ENCODE results near the gene GINS1. TPM values are rescaled to one million over a fixed set of nuclear protein-coding genes. Genes with fewer than 3 reads are reported as not detected.
A peak's percentile ranks its signal among the peaks of the same experiment; 100 is the strongest.

The GINS1 gene
- total and polyA plus RNA-seq, 2 of the 13 experiments (the other 11 are each of a cell fraction or from before 2014, with no cell fraction given): 14.6 to 59.9 TPM

DNA sequence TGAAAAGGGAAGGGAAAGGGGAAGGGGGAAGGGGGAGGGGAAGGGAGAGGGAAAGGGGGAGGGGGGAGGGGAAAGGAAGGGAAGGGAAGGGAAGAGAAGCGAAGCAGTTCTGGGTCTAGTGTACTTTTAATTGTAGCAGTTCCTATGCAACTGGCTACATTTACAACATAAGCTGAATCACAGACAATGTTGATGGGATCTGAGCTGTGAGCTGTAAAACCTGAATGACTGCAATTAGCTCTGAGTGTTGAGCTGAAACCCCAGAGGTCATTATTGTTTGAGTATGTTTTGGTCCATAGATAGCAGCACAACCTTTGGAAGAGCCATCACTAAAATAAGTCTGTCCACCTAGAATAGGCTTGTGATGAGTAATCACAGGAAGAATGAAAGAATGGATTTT is 9.7 kb upstream of the GINS1 start:
- no peaks in the 10 kb centered on the region for H3K36me3 ChIP-seq (replicated peaks in 1 of 2; ENCODE audit: control insufficient read depth in 1 of 2, insufficient read depth in 2 of 2, low read length in 2 of 2)
- no peak for ATAC-seq
- no peak overlapping the region for H3K4me2 ChIP-seq (ENCODE audit: low read depth, low read length)
- H3K9ac ChIP-seq (ENCODE audit: insufficient read depth, low read depth, low read length): no peak overlapping the region
- H3K4me1 ChIP-seq (ENCODE audit: insufficient read depth, low read length): peaks cover 58% of the 10 kb centered on the region
- H3K4me3 ChIP-seq (replicated peaks in 1 of 3; ENCODE audit: insufficient read depth in 1 of 3, low read depth in 2 of 3, low read length in 3 of 3): no peak overlapping the region; a peak in 1 of 6 replicates
- in situ Hi-C loops (cut with HindIII; ENCODE audit: extremely low pct_ligation_motif_present, low pct_unique_long_range_greater_than_20kb): loop anchor here (5.0 kb wide), 1 partner anchor 101 kb away; no protein-coding TSS in a partner anchor
- 61% methylated on average over 1 of the region's 1 CpG for WGBS (ENCODE audit: low lambda C conversion rate)
- intact Hi-C loops (cut with micrococcal nuclease; ENCODE audit: unreplicated experiment): loop anchor here (10.0 kb wide), 2 partner anchors 103 to 403 kb away; partner anchors contain the start of gene APMAP
- H2AFZ ChIP-seq (ENCODE audit: low read length): no peak overlapping the region
- no peaks in the 10 kb centered on the region for H3K27me3 ChIP-seq (ENCODE audit: control insufficient read depth in 1 of 2, insufficient read depth in 2 of 2, low read length in 2 of 2)
- BruUV-seq (replicated peaks): no TSS peak
- no peak overlapping the region for H3K27ac ChIP-seq (ENCODE audit: extremely low read length, insufficient read depth, low read length)
- H3K79me2 ChIP-seq (ENCODE audit: insufficient read depth, low read length): no peaks in the 10 kb centered on the region
- ChIA-PET CTCF (ENCODE audit: low intra/inter-chr PET ratio, low total read pairs) (interaction anchor here (0.9 to 5.0 kb wide), 4 partner anchors 21 to 102 kb away, joined by 3 to 157 read pairs (median 28); no protein-coding TSS in a partner anchor), POLR2A (interaction anchor here (1.7 to 5.3 kb wide), 5 partner anchors 9 to 102 kb away, joined by 6 to 38 read pairs (median 16); partner anchors contain the start of gene GINS1)
- DNase-seq (ENCODE audit: low spot score): no peak
- no peak for FAIRE-seq
- H3K9me3 ChIP-seq (ENCODE audit: low read length): peaks cover 15% of the 10 kb centered on the region
- TF ChIP-seq PCBP2 (optimal IDR thresholded peaks at IDR 0.05; ENCODE audit: low read depth, low read length, poor library complexity, severe bottlenecking): peak; percentile 92
- TF ChIP-seq, protein P1, sequence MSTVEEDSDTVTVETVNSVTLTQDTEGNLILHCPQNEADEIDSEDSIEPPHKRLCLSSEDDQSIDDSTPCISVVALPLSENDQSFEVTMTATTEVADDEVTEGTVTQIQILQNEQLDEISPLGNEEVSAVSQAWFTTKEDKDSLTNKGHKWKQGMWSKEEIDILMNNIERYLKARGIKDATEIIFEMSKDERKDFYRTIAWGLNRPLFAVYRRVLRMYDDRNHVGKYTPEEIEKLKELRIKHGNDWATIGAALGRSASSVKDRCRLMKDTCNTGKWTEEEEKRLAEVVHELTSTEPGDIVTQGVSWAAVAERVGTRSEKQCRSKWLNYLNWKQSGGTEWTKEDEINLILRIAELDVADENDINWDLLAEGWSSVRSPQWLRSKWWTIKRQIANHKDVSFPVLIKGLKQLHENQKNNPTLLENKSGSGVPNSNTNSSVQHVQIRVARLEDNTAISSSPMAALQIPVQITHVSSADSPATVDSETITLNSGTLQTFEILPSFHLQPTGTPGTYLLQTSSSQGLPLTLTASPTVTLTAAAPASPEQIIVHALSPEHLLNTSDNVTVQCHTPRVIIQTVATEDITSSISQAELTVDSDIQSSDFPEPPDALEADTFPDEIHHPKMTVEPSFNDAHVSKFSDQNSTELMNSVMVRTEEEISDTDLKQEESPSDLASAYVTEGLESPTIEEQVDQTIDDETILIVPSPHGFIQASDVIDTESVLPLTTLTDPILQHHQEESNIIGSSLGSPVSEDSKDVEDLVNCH (CRISPR knock-in tag; IDR thresholded peaks at IDR 0.05): no peak
- peak; percentile 85 for TF ChIP-seq HNRNPK (IDR thresholded peaks at IDR 0.05; ENCODE audit: low read depth, low read length, poor library complexity, severe bottlenecking)
- no peak for TF ChIP-seq SOX13 (IDR thresholded peaks at IDR 0.05)
- TF ChIP-seq SOX13 (CRISPR knock-in tag; conservative IDR thresholded peaks at IDR 0.05 in 1 of 2, IDR thresholded peaks at IDR 0.05 in 1 of 2): no peak
- TF ChIP-seq PCBP1 (IDR thresholded peaks at IDR 0.05; ENCODE audit: borderline replicate concordance, low read depth, low read length): 0 out of 2 replicates have a peak, but pooled peaks have one; percentile 70
- TF ChIP-seq HIVEP1 (CRISPR knock-in tag; IDR thresholded peaks at IDR 0.05): no peak
- no peaks in the 10 kb centered on the region for H4K20me1 ChIP-seq (ENCODE audit: insufficient read depth, low read length)

All from HepG2 (cell line).